CD4-positive, alpha-beta memory T cell (primary cell): Measurements from ENCODE around the gene PNLIPRP2. TPM values are rescaled to one million over a fixed set of nuclear protein-coding genes. Genes with fewer than 3 reads are reported as not detected.

Experiments
- CTCF ChIA-PET: fragments of 350-600 bp; sonication (Branson Sonifier 250); formaldehyde crosslinking; loops from one replicate; lab custom pipeline; 2021; ENCODE audit warnings: inconsistent platforms; ENCODE audit not compliant: partially characterized antibody; lab: Charles Lee
- POLR2A ChIA-PET: fragments of 350-600 bp; sonication (Branson Sonifier 250); formaldehyde crosslinking; loops from one replicate; lab custom pipeline; 2021; ENCODE audit not compliant: partially characterized antibody; lab: Charles Lee
- DNase-seq, 5 donors: peaks; one replicate each; pipeline versions ENCODE4 v3.0.0 to v3.0.0-alpha.2; 2020 to 2022; ENCODE audit warnings: mixed read lengths in 1 of 5
- H3K27ac ChIP-seq: one replicate; pipeline ENCODE4 v1.7.0; 2013; ENCODE audit warnings: low read depth, low read length
- H3K27me3 ChIP-seq: 2 replicates; pipeline ENCODE4 v1.7.0; 2013; ENCODE audit warnings: mild to moderate bottlenecking, low read length, moderate library complexity; ENCODE audit not compliant: insufficient read depth
- H3K36me3 ChIP-seq: 2 replicates; pipeline ENCODE4 v1.7.0; 2013; ENCODE audit warnings: mild to moderate bottlenecking, low read length, moderate library complexity; ENCODE audit not compliant: insufficient read depth
- H3K4me1 ChIP-seq: 2 replicates; pipeline ENCODE4 v1.7.0; 2013; ENCODE audit warnings: mild to moderate bottlenecking, low read length, moderate library complexity; ENCODE audit not compliant: insufficient read depth
- H3K4me3 ChIP-seq, 2 donors: one replicate each; pipeline ENCODE4 v1.7.0; 2013; ENCODE audit warnings: low read length in 2 of 2, mild to moderate bottlenecking in 1 of 2
- H3K9me3 ChIP-seq, 2 donors: one replicate each; pipeline ENCODE4 v1.7.0; 2013; ENCODE audit warnings: low read length in 2 of 2, control low read depth in 1 of 2; ENCODE audit not compliant: control insufficient read depth in 1 of 2
- H3K27ac Mint-ChIP-seq, 7 donors: one replicate each; pipeline ENCODE4 v1.8.0; 2020 to 2021; ENCODE audit warnings: mixed read lengths in 7 of 7, mild to moderate bottlenecking in 6 of 7, inconsistent platforms in 3 of 7, moderate library complexity in 3 of 7
- H3K27me3 Mint-ChIP-seq, 2 donors: one replicate each; pipeline ENCODE4 v1.8.0; 2020 to 2021; ENCODE audit warnings: mixed read lengths in 2 of 2
- H3K36me3 Mint-ChIP-seq, 2 donors: one replicate each; pipeline ENCODE4 v1.8.0; 2020 to 2021; ENCODE audit warnings: mixed read lengths in 2 of 2, inconsistent platforms in 1 of 2, mild to moderate bottlenecking in 1 of 2
- H3K4me1 Mint-ChIP-seq, 4 donors: one replicate each; pipeline ENCODE4 v1.8.0; 2020 to 2021; ENCODE audit warnings: mixed read lengths in 4 of 4, mild to moderate bottlenecking in 1 of 4
- H3K4me3 Mint-ChIP-seq, 8 donors: one replicate each; pipeline ENCODE4 v1.8.0; 2020 to 2021; ENCODE audit warnings: mixed read lengths in 8 of 8, mild to moderate bottlenecking in 7 of 8, moderate library complexity in 6 of 8, inconsistent platforms in 3 of 8
- H3K9me3 Mint-ChIP-seq, 8 donors: one replicate each; pipeline ENCODE4 v1.8.0; 2020 to 2021; ENCODE audit warnings: mixed read lengths in 8 of 8, mild to moderate bottlenecking in 5 of 8, inconsistent platforms in 3 of 8, moderate library complexity in 1 of 8
- intact Hi-C: fragments of 100-400 bp; cut with micrococcal nuclease; formaldehyde crosslinking; loops from one replicate; pipeline ENCODE4 v1.15.1; 2023
- polyA plus RNA-seq, 2 donors: library from polyadenylated mRNA; unstranded; fragments of 300-500 nt; fragmentation: Illumina TruSeq; gene quantifications; one replicate each; pipeline ENCODE4 v1.2.3, GENCODE V29; 2021
- total RNA-seq, 2 experiments: library from RNA; stranded (reverse); gene quantifications; one replicate each; pipeline ENCODE4 v1.2.3, GENCODE V29; 2021

Gene PNLIPRP2
- total and polyA plus RNA-seq, 4 experiments from 2014 or later, result not detected

GRCh38 chr10:116667484-116667883 lies 46.7 kb downstream of the PNLIPRP2 start:
- POLR2A ChIA-PET, result no interaction called here
- no peak for DNase-seq
- Histone ChIP-seq H3K27me3 (no peaks in the 10 kb centered on the region), H3K36me3 (no peaks in the 10 kb centered on the region), H3K27ac (no peak overlapping the region), H3K9me3 (no peaks in the 10 kb centered on the region), H3K4me3 (no peak overlapping the region), H3K4me1 (no peaks in the 10 kb centered on the region)
- Mint-ChIP-seq H3K4me3 (no peak overlapping the region), H3K4me1 (no peaks in the 10 kb centered on the region), H3K36me3 (no peaks in the 10 kb centered on the region), H3K27me3 (peaks cover 16 to 28% of the 10 kb centered on the region in 2 donors), H3K9me3 (peaks cover 0 to 7% (median 0%) of the 10 kb centered on the region in 8 donors), H3K27ac (no peak overlapping the region)
- intact Hi-C loops, result no loop called here
- CTCF ChIA-PET, result no interaction called here

- CTCF ChIA-PET, result no interaction called here
- POLR2A ChIA-PET, result no interaction called here
- peaks cover 16 to 28% of the 10 kb centered on the region in 2 donors for H3K27me3 Mint-ChIP-seq
Measured at GRCh38 chr10:116668018-116668417, 47.3 kb downstream of the PNLIPRP2 start.

GRCh38 chr10:116668446-116668845 lies 47.7 kb downstream of the PNLIPRP2 start:
- H3K27me3 ChIP-seq, result no peaks in the 10 kb centered on the region
- Mint-ChIP-seq H3K9me3 (peaks cover 0 to 7% (median 0%) of the 10 kb centered on the region in 8 donors), H3K4me3 (peak overlapping the region in 1 of 8 donors; percentile 42), H3K4me1 (no peaks in the 10 kb centered on the region), H3K27ac (no peak overlapping the region), H3K36me3 (no peaks in the 10 kb centered on the region), H3K27me3 (peaks cover 16 to 28% of the 10 kb centered on the region in 2 donors)
- no peaks in the 10 kb centered on the region for H3K9me3 ChIP-seq
- no peak for DNase-seq
- no peaks in the 10 kb centered on the region for H3K36me3 ChIP-seq
- H3K27ac ChIP-seq, result no peak overlapping the region
- POLR2A ChIA-PET, result no interaction called here
- H3K4me3 ChIP-seq, result no peak overlapping the region
- H3K4me1 ChIP-seq, result no peaks in the 10 kb centered on the region
- intact Hi-C loops, result no loop called here
- CTCF ChIA-PET, result no interaction called here

More at GRCh38 chr10:116668018-116668417, 47.3 kb downstream of the PNLIPRP2 start:
- peaks cover 0 to 7% (median 0%) of the 10 kb centered on the region in 8 donors for H3K9me3 Mint-ChIP-seq
- Histone ChIP-seq H3K4me3 (no peak overlapping the region), H3K27me3 (no peaks in the 10 kb centered on the region), H3K9me3 (no peaks in the 10 kb centered on the region), H3K27ac (no peak overlapping the region), H3K36me3 (no peaks in the 10 kb centered on the region), H3K4me1 (no peaks in the 10 kb centered on the region)
- intact Hi-C loops, result no loop called here
- H3K27ac Mint-ChIP-seq, result no peak overlapping the region
- peak overlapping the region in 1 of 8 donors; percentile 42 for H3K4me3 Mint-ChIP-seq
- H3K36me3 Mint-ChIP-seq, result no peaks in the 10 kb centered on the region
- no peaks in the 10 kb centered on the region for H3K4me1 Mint-ChIP-seq
- DNase-seq, result no peak

GRCh38 chr10:116669080-116669479 lies 48.3 kb downstream of the PNLIPRP2 start:
- Mint-ChIP-seq H3K9me3 (peaks cover 0 to 7% (median 0%) of the 10 kb centered on the region in 8 donors), H3K27ac (no peak overlapping the region), H3K36me3 (no peaks in the 10 kb centered on the region), H3K4me1 (no peaks in the 10 kb centered on the region), H3K27me3 (peaks cover 16 to 32% of the 10 kb centered on the region in 2 donors), H3K4me3 (no peak overlapping the region)
- H3K36me3 ChIP-seq, result no peaks in the 10 kb centered on the region
- DNase-seq, result no peak
- no peak overlapping the region for H3K4me3 ChIP-seq
- ChIA-PET POLR2A (no interaction called here), CTCF (no interaction called here)
- no peak overlapping the region for H3K27ac ChIP-seq
- no peaks in the 10 kb centered on the region for H3K4me1 ChIP-seq
- H3K9me3 ChIP-seq, result no peaks in the 10 kb centered on the region
- intact Hi-C loops, result no loop called here
- H3K27me3 ChIP-seq, result no peaks in the 10 kb centered on the region

GRCh38 chr10:116669832-116670644 lies 49.3 kb downstream of the PNLIPRP2 start:
- ChIA-PET CTCF (interaction anchor here (1.2 kb wide), 1 partner anchor 12 kb away, joined by 3 read pairs; no protein-coding TSS in a partner anchor), POLR2A (no interaction called here)
- Mint-ChIP-seq H3K27ac (no peak overlapping the region), H3K9me3 (peaks cover 0 to 8% (median 0%) of the 10 kb centered on the region in 8 donors), H3K4me1 (no peaks in the 10 kb centered on the region), H3K27me3 (peaks cover 14 to 31% of the 10 kb centered on the region in 2 donors), H3K4me3 (no peak overlapping the region), H3K36me3 (no peaks in the 10 kb centered on the region)
- intact Hi-C loops, result no loop called here
- Histone ChIP-seq H3K27ac (no peak overlapping the region), H3K4me1 (no peaks in the 10 kb centered on the region), H3K36me3 (no peaks in the 10 kb centered on the region), H3K9me3 (no peaks in the 10 kb centered on the region), H3K4me3 (no peak overlapping the region), H3K27me3 (no peaks in the 10 kb centered on the region)
- DNase-seq, result no peak

GRCh38 chr10:116670706-116671105 lies 50.0 kb downstream of the PNLIPRP2 start:
- no peaks in the 10 kb centered on the region for H3K36me3 Mint-ChIP-seq

GRCh38 chr10:116671274-116671926 lies 50.6 kb downstream of the PNLIPRP2 start:
- DNase-seq, result no peak
- ChIA-PET POLR2A (no interaction called here), CTCF (interaction anchor here (1.0 to 1.2 kb wide), 2 partner anchors 10 to 11 kb away, joined by 3 read pairs; no protein-coding TSS in a partner anchor)
- Mint-ChIP-seq H3K36me3 (no peaks in the 10 kb centered on the region), H3K27me3 (peaks cover 12 to 31% of the 10 kb centered on the region in 2 donors), H3K4me1 (no peaks in the 10 kb centered on the region), H3K9me3 (peaks cover 0 to 8% (median 0%) of the 10 kb centered on the region in 8 donors), H3K4me3 (no peak overlapping the region), H3K27ac (no peak overlapping the region)
- Histone ChIP-seq H3K27me3 (no peaks in the 10 kb centered on the region), H3K27ac (no peak overlapping the region), H3K9me3 (no peaks in the 10 kb centered on the region), H3K4me3 (no peak overlapping the region), H3K36me3 (no peaks in the 10 kb centered on the region), H3K4me1 (no peaks in the 10 kb centered on the region)
- intact Hi-C loops, result no loop called here

More at GRCh38 chr10:116670706-116671105, 50.0 kb downstream of the PNLIPRP2 start:
- Histone ChIP-seq H3K4me1 (no peaks in the 10 kb centered on the region), H3K9me3 (no peaks in the 10 kb centered on the region), H3K36me3 (no peaks in the 10 kb centered on the region), H3K27ac (no peak overlapping the region), H3K27me3 (no peaks in the 10 kb centered on the region), H3K4me3 (no peak overlapping the region)
- Mint-ChIP-seq H3K27ac (peak overlapping the region in 1 of 7 donors; percentile 23), H3K4me1 (no peaks in the 10 kb centered on the region), H3K27me3 (peaks cover 14 to 31% of the 10 kb centered on the region in 2 donors), H3K9me3 (peaks cover 0 to 8% (median 0%) of the 10 kb centered on the region in 8 donors), H3K4me3 (peak overlapping the region in 1 of 8 donors; percentile 18)
- DNase-seq, result no peak
- ChIA-PET CTCF (interaction anchor here (1.2 kb wide), 1 partner anchor 12 kb away, joined by 3 read pairs; no protein-coding TSS in a partner anchor), POLR2A (no interaction called here)
- intact Hi-C loops, result no loop called here
